Measurements from ENCODE around the gene PLD4.
"Not testable (repeated sequence)": the region's sequence is repeated elsewhere in the genome, so short reads cannot be mapped to it uniquely, and the experiment has no call there.

DNA sequence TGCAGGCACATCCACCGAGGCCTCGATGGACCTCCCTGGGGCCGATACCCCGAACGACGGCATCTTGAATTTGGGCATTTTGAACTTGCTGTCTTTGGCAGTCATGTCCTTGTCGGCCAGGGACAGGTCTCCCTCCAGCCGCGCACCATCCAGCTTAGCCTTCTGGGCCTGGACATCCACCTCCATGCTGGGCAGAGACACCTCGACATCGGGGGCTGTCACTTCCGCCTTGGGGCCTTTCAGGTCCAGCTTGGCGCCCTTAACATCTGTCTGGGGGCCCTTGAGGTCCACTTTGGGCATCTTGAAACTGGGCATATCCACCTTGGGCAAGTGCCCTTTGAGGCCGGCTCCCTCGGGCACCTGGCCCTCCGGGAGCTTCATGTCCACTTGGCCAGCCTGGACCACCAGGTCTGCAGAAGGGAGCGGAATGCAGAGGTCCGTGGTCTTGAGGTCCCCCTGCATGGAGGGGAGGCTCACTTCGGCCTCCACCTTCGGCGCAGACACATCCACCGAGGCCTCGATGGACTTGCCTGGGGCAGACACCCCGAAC is 24.8 kb downstream of the PLD4 start:
- TF ChIP-seq, protein P1, sequence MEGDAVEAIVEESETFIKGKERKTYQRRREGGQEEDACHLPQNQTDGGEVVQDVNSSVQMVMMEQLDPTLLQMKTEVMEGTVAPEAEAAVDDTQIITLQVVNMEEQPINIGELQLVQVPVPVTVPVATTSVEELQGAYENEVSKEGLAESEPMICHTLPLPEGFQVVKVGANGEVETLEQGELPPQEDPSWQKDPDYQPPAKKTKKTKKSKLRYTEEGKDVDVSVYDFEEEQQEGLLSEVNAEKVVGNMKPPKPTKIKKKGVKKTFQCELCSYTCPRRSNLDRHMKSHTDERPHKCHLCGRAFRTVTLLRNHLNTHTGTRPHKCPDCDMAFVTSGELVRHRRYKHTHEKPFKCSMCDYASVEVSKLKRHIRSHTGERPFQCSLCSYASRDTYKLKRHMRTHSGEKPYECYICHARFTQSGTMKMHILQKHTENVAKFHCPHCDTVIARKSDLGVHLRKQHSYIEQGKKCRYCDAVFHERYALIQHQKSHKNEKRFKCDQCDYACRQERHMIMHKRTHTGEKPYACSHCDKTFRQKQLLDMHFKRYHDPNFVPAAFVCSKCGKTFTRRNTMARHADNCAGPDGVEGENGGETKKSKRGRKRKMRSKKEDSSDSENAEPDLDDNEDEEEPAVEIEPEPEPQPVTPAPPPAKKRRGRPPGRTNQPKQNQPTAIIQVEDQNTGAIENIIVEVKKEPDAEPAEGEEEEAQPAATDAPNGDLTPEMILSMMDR (IDR thresholded peaks at IDR 0.05; ENCODE audit: borderline replicate concordance, extremely low read depth, low read length, poor library complexity, severe bottlenecking): not testable (repeated sequence)
- not testable (repeated sequence) for TF ChIP-seq EZH2 (IDR thresholded peaks at IDR 0.05; ENCODE audit: borderline replicate concordance, low read depth, low read length, severe bottlenecking)
